Tibial nerve (tissue), 4 donors: ENCODE results near the gene PSD2. TPM values are rescaled to one million over a fixed set of nuclear protein-coding genes. Genes with fewer than 3 reads are reported as not detected.

Experiments
- DNase-seq, 2 donors: peaks; one replicate each; pipeline ENCODE4 v3.0.0-alpha.2; 2019; ENCODE audit warnings: low spot score in 2 of 2
- H3K27ac ChIP-seq, 4 donors: fragments of 200-600 bp; sonication (generic) in 3 of 4; one replicate each; pipeline ENCODE4 v1.5.1; 2017 to 2019; ENCODE audit warnings: mild to moderate bottlenecking in 1 of 4
- H3K27me3 ChIP-seq, 2 donors: fragments of 200-600 bp; sonication (generic) in 1 of 2; one replicate each; pipeline versions ENCODE4 v1.5.1 to v1.6.0; 2017 to 2019
- H3K36me3 ChIP-seq, 3 donors: fragments of 200-600 bp; sonication (generic); one replicate each; pipeline ENCODE4 v1.5.1; 2018 to 2019
- H3K4me1 ChIP-seq, 4 donors: fragments of 200-600 bp; sonication (generic) in 3 of 4; one replicate each; pipeline ENCODE4 v1.5.1; 2017 to 2019
- H3K4me3 ChIP-seq, 4 donors: fragments of 200-600 bp; sonication (generic) in 3 of 4; one replicate each; pipeline ENCODE4 v1.5.1; 2017 to 2019; ENCODE audit warnings: mild to moderate bottlenecking in 1 of 4, moderate library complexity in 1 of 4
- H3K9me3 ChIP-seq, 4 donors: fragments of 200-600 bp; sonication (generic) in 3 of 4; one replicate each; pipeline ENCODE4 v1.5.1; 2017 to 2019
- CTCF ChIP-seq, 5 experiments: fragments of 200-600 bp in 3 of 5; fragments of 450-650 bp in 2 of 5; sonication (generic) in 3 of 5; IDR thresholded peaks; one replicate each; pipeline ENCODE4 v1.5.1; 2016 to 2019; ENCODE audit warnings: antibody characterized with exemption in 5 of 5, mild to moderate bottlenecking in 3 of 5, moderate library complexity in 2 of 5
- EP300 ChIP-seq, 2 donors: sonication (generic); formaldehyde crosslinking; IDR thresholded peaks; one replicate each; pipeline ENCODE4 v1.6.1; 2017; ENCODE audit warnings: antibody characterized with exemption in 2 of 2, mild to moderate bottlenecking in 1 of 2
- POLR2A ChIP-seq, 2 donors: fragments of 450-650 bp; IDR thresholded peaks; one replicate each; pipeline ENCODE4 v1.6.1; 2017; ENCODE audit warnings: antibody characterized with exemption in 2 of 2, mild to moderate bottlenecking in 2 of 2, moderate library complexity in 2 of 2
- WGBS, 2 donors: methylation state at CpG; one replicate each; pipeline ENCODE4 v1.1.5; 2018; 5-methylcytosine and 5-hydroxymethylcytosine counted together
- total RNA-seq, 4 donors: library from RNA; depleted of rRNA; stranded (reverse); fragments of >200 nt; gene quantifications; one replicate each; pipeline ENCODE4 v1.1.0, GENCODE V29; 2016

The PSD2 gene
- total RNA-seq, 4 donors from 2014 or later, result under 0.01 to 0.30 (median 0.21) TPM; not detected in 1

GRCh38 chr5:139763280-139763929, 32.2 kb upstream of the PSD2 start:
- TF ChIP-seq CTCF (IDR thresholded peaks at IDR 0.05), result no peak
- no peak for TF ChIP-seq EP300 (IDR thresholded peaks at IDR 0.05)
- TF ChIP-seq POLR2A (IDR thresholded peaks at IDR 0.05), result no peak
- Histone ChIP-seq H3K27ac (no peak overlapping the region), H3K36me3 (no peaks in the 10 kb centered on the region), H3K27me3 (peaks cover 0 to 20% of the 10 kb centered on the region in 2 donors), H3K9me3 (no peaks in the 10 kb centered on the region), H3K4me1 (peaks cover 0 to 26% (median 3%) of the 10 kb centered on the region in 4 donors), H3K4me3 (no peak overlapping the region)
- no peak for DNase-seq
- WGBS, 2 donors, result 77 to 84% methylated on average over 12 of the region's 12 CpGs

GRCh38 chr5:139763930-139764791, 31.4 kb upstream of the PSD2 start:
- H3K27ac ChIP-seq, result peak overlapping the region in 1 of 4 donors; percentile 9
- no peaks in the 10 kb centered on the region for H3K36me3 ChIP-seq
- no peaks in the 10 kb centered on the region for H3K9me3 ChIP-seq
- H3K27me3 ChIP-seq, result peaks cover 0 to 20% of the 10 kb centered on the region in 2 donors
- 17 to 18% methylated on average over 31 of the region's 45 CpGs for WGBS, 2 donors
- no peak for DNase-seq
- peaks cover 0 to 19% (median 3%) of the 10 kb centered on the region in 4 donors for H3K4me1 ChIP-seq
- TF ChIP-seq EP300 (IDR thresholded peaks at IDR 0.05) (no peak), CTCF (IDR thresholded peaks at IDR 0.05) (no peak), POLR2A (IDR thresholded peaks at IDR 0.05) (no peak)
- H3K4me3 ChIP-seq, result no peak overlapping the region

- WGBS, 2 donors, result 35 to 39% methylated on average over 10 to 11 of the region's 11 CpGs
- no peak for DNase-seq
- Histone ChIP-seq H3K36me3 (no peaks in the 10 kb centered on the region), H3K4me3 (no peak overlapping the region), H3K27me3 (peaks cover 0 to 20% of the 10 kb centered on the region in 2 donors), H3K27ac (peak overlapping the region in 1 of 4 donors; percentile 83), H3K9me3 (no peaks in the 10 kb centered on the region), H3K4me1 (peaks cover 0 to 19% (median 3%) of the 10 kb centered on the region in 4 donors)
- TF ChIP-seq CTCF (IDR thresholded peaks at IDR 0.05), result no peak
- no peak for TF ChIP-seq EP300 (IDR thresholded peaks at IDR 0.05)
- no peak for TF ChIP-seq POLR2A (IDR thresholded peaks at IDR 0.05)
Measured at GRCh38 chr5:139764886-139765408, 30.7 kb upstream of the PSD2 start.

- peaks cover 0 to 19% (median 3%) of the 10 kb centered on the region in 4 donors for H3K4me1 ChIP-seq
- no peaks in the 10 kb centered on the region for H3K36me3 ChIP-seq
- DNase-seq, result peak; percentile 62 to 78
- peak overlapping the region; percentile 34 to 57 (median 56) for H3K4me3 ChIP-seq
- peak overlapping the region; percentile 22 to 83 (median 50) for H3K27ac ChIP-seq
- TF ChIP-seq POLR2A (IDR thresholded peaks at IDR 0.05) (no peak), EP300 (IDR thresholded peaks at IDR 0.05) (peak; percentile 45 to 53), CTCF (IDR thresholded peaks at IDR 0.05) (peak; percentile 86 to 100 (median 99))
- H3K9me3 ChIP-seq, result no peaks in the 10 kb centered on the region
- H3K27me3 ChIP-seq, result peaks cover 0 to 20% of the 10 kb centered on the region in 2 donors
- 8 to 10% methylated on average over 43 to 44 of the region's 46 CpGs for WGBS, 2 donors
Measured at GRCh38 chr5:139765409-139766217, 30.0 kb upstream of the PSD2 start.
